K562 (cell line): ENCODE results near the gene SOS1. TPM values are rescaled to one million over a fixed set of nuclear protein-coding genes. Genes with fewer than 3 reads are reported as not detected.
A peak's percentile ranks its signal among the peaks of the same experiment; 100 is the strongest.

Experiments
- ARID4B ChIP-seq: sonication (generic); formaldehyde crosslinking; IDR thresholded peaks from 2 replicates; pipeline ENCODE4 v1.8.0; 2022; ENCODE audit warnings: mild to moderate bottlenecking, missing genetic modification reagents
- ARNT ChIP-seq, 2 experiments: fragments of 450-650 bp; IDR thresholded peaks; 2 replicates each; pipeline ENCODE4 v1.6.1; 2016; ENCODE audit warnings: mild to moderate bottlenecking in 1 of 2
- C11orf30 ChIP-seq: fragments of 450-650 bp; IDR thresholded peaks from 2 replicates; pipeline ENCODE4 v1.6.1; 2016; ENCODE audit warnings: low read depth, mild to moderate bottlenecking
- ETV1 ChIP-seq: fragments of 450-650 bp; conservative IDR thresholded peaks from 2 replicates; pipeline ENCODE4 v1.6.1; 2016; ENCODE audit warnings: missing genetic modification characterization, control low read depth, low read depth, missing compliant biosample characterization
- MAFF ChIP-seq: IDR thresholded peaks from 2 replicates; pipeline ENCODE4 v1.6.1; 2012; ENCODE audit warnings: low read length, improper control_type of control experiment
- NFE2 ChIP-seq: IDR thresholded peaks from 2 replicates; pipeline ENCODE4 v1.6.1; 2014; ENCODE audit warnings: antibody characterized with exemption, low read depth
- NFXL1 ChIP-seq: fragments of 450-650 bp; formaldehyde crosslinking; IDR thresholded peaks from 2 replicates; pipeline ENCODE4 v1.4.0; 2021; ENCODE audit warnings: mild to moderate bottlenecking
- PHB2 ChIP-seq: fragments of 450-650 bp; IDR thresholded peaks from 2 replicates; pipeline ENCODE4 v1.6.1; 2017; ENCODE audit warnings: low read depth
- PML ChIP-seq: IDR thresholded peaks from 2 replicates; pipeline ENCODE4 v1.6.1; 2012; ENCODE audit warnings: low read length, inconsistent platforms
- SMAD1 ChIP-seq: fragments of 150-350 bp; IDR thresholded peaks from 2 replicates; pipeline ENCODE4 v1.6.1; 2014; ENCODE audit warnings: low read length, low read depth; ENCODE audit not compliant: partially characterized antibody
- ZBTB11 ChIP-seq, 3 experiments: fragments of 200-800 bp in 1 of 3; fragments of 250-450 bp in 1 of 3; fragments of 450-650 bp in 1 of 3; sonication (Bioruptor Pico) in 1 of 3; sonication (Bioruptor generic) in 1 of 3; formaldehyde crosslinking in 1 of 3; IDR thresholded peaks; 2 replicates each; pipeline versions ENCODE4 v1.6.1 to v1.8.0; 2016 to 2022; ENCODE audit warnings: mild to moderate bottlenecking in 2 of 3, missing genetic modification characterization in 2 of 3, missing compliant biosample characterization in 1 of 3, moderate library complexity in 1 of 3
- ZBTB9 ChIP-seq: fragments of 450-650 bp; formaldehyde crosslinking; IDR thresholded peaks from 2 replicates; pipeline ENCODE4 v1.4.0; 2020; ENCODE audit warnings: mild to moderate bottlenecking, moderate library complexity
- ZFP1 ChIP-seq: fragments of 450-650 bp; formaldehyde crosslinking; IDR thresholded peaks from 2 replicates; pipeline ENCODE4 v1.4.0; 2020; ENCODE audit warnings: mild to moderate bottlenecking, mixed read lengths
- ZNF212 ChIP-seq: fragments of 450-650 bp; formaldehyde crosslinking; IDR thresholded peaks from 2 replicates; pipeline ENCODE4 v1.4.0; 2020; ENCODE audit warnings: mild to moderate bottlenecking
- ZSCAN32 ChIP-seq: fragments of 450-650 bp; formaldehyde crosslinking; IDR thresholded peaks from 2 replicates; pipeline ENCODE4 v1.4.0; 2020; ENCODE audit warnings: mild to moderate bottlenecking, moderate library complexity
- polyA plus RNA-seq, 8 experiments: library from polyadenylated mRNA; depleted of rRNA in 4 of 8; stranded (reverse) in 5 of 8; unstranded in 3 of 8; fragments of >200 nt; fragmentation: Nextera tagmentation in 2 of 8; fragmentation: Illumina TruSeq in 1 of 8; extraction: Ambion mirVana in 2 of 8; extraction: Trizol in 1 of 8; gene quantifications; 2 replicates each; pipeline versions ENCODE4 v1.2.1 to v1.2.3, GENCODE V29; 2011 to 2014; ENCODE audit warnings: inconsistent platforms in 1 of 8, missing spikeins in 1 of 8
- total RNA-seq, 7 experiments: library from RNA; depleted of rRNA in 6 of 7; stranded (reverse); fragments of >200 nt in 6 of 7; fragmentation: Illumina TruSeq in 2 of 7; extraction: Trizol in 2 of 7; gene quantifications; 2 replicates each; pipeline versions ENCODE4 v1.2.1 to v1.2.3, GENCODE V29; 2011 to 2021; ENCODE audit warnings: low replicate concordance in 1 of 7

SOS1 gene
- total and polyA plus RNA-seq, 9 of the 15 experiments (the other 6 are each of a cell fraction or from before 2014, with no cell fraction given) = 2.5 to 27.1 (median 16.3) TPM

GRCh38 chr2:39124000-39124745 is 3.3 kb upstream of the SOS1 start (continued):
- TF ChIP-seq PHB2 = no peak
- TF ChIP-seq ARID4B (CRISPR knock-in tag) = peak; percentile 91
- 0 out of 2 replicates have a peak, but pooled peaks have one; percentile 9 for TF ChIP-seq ZSCAN32 (CRISPR knock-in tag)
- peak; percentile 69; the same call in 1 of the 2 replicates for TF ChIP-seq ZBTB9 (CRISPR knock-in tag)
- no peak for TF ChIP-seq ZNF212
- TF ChIP-seq NFE2 = peak; percentile 11; the same call in 1 of the 2 replicates
- TF ChIP-seq SMAD1 = peak; percentile 17
- TF ChIP-seq ZBTB11 (CRISPR knock-in tag; IDR thresholded peaks at IDR 0.05) = peak in 1 of 3 experiments; percentile 54; a peak in 1 of 6 replicates
- TF ChIP-seq ARNT (IDR thresholded peaks at IDR 0.05) = no peak
- no peak for TF ChIP-seq NFXL1 (CRISPR knock-in tag)
- no peak for TF ChIP-seq ZFP1 (CRISPR knock-in tag)
- peak; percentile 88 for TF ChIP-seq C11orf30
- no peak for TF ChIP-seq MAFF
- peak; percentile 28; the same call in 1 of the 2 replicates for TF ChIP-seq PML
- TF ChIP-seq ETV1 (tag) = peak; percentile 59; the same call in 1 of the 2 replicates
